WTC11 (cell line): ENCODE results near the gene NTRK3. TPM values are rescaled to one million over a fixed set of nuclear protein-coding genes. Genes with fewer than 3 reads are reported as not detected.

Experiments
- ATAC-seq: fragments of 200-7000 bp; cut with Tn5 transposase; 2 replicates; pipeline ENCODE4 v1.10.0; 2021; ENCODE audit warnings: mild to moderate bottlenecking, moderate library complexity
- CTCF ChIA-PET: fragments of 300-600 bp; sonication (Branson Sonifier 250); formaldehyde crosslinking; loops from one replicate; lab custom pipeline; 2021; ENCODE audit warnings: antibody characterized with exemption; lab: Charles Lee
- POLR2A ChIA-PET: fragments of 350-600 bp; sonication (Branson Sonifier 250); formaldehyde crosslinking; loops from one replicate; lab custom pipeline; 2021; ENCODE audit warnings: antibody characterized with exemption; lab: Charles Lee
- DNase-seq: peaks from one replicate; pipeline ENCODE4 v3.0.0; 2021; ENCODE audit warnings: low spot score
- H3K27ac Mint-ChIP-seq: 2 replicates; pipeline ENCODE4 v1.8.0; 2021; ENCODE audit warnings: mixed read lengths
- H3K27me3 Mint-ChIP-seq: 2 replicates; pipeline ENCODE4 v1.8.0; 2021; ENCODE audit warnings: low read depth, mild to moderate bottlenecking, moderate library complexity, mixed read lengths
- H3K36me3 Mint-ChIP-seq: 2 replicates; pipeline ENCODE4 v1.8.0; 2021; ENCODE audit warnings: mixed read lengths
- H3K4me1 Mint-ChIP-seq: 2 replicates; pipeline ENCODE4 v1.8.0; 2022; ENCODE audit warnings: mixed read lengths
- H3K4me3 Mint-ChIP-seq: 2 replicates; pipeline ENCODE4 v1.8.0; 2021; ENCODE audit warnings: mild to moderate bottlenecking, moderate library complexity, mixed read lengths
- H3K9me3 Mint-ChIP-seq: 2 replicates; pipeline ENCODE4 v1.8.0; 2021; ENCODE audit warnings: mixed read lengths
- CBFB ChIP-seq: sonication (generic); formaldehyde crosslinking; IDR thresholded peaks from 2 replicates; pipeline ENCODE4 v1.8.1; 2022; ENCODE audit warnings: mild to moderate bottlenecking, low read depth, missing genetic modification reagents
- EMX1 ChIP-seq: fragments of 250-450 bp; sonication (Bioruptor Pico); IDR thresholded peaks from 2 replicates; pipeline ENCODE4 v1.8.0; 2021; ENCODE audit warnings: mild to moderate bottlenecking
- HMGA2 ChIP-seq: fragments of 250-450 bp; sonication (Bioruptor Pico); IDR thresholded peaks from 2 replicates; pipeline ENCODE4 v1.4.0; 2021; ENCODE audit warnings: mild to moderate bottlenecking, moderate library complexity
- MYBL2 ChIP-seq: sonication (generic); formaldehyde crosslinking; IDR thresholded peaks from 2 replicates; pipeline ENCODE4 v1.8.1; 2023; ENCODE audit warnings: mild to moderate bottlenecking, moderate library complexity, missing genetic modification reagents
- RELA ChIP-seq: sonication (generic); formaldehyde crosslinking; IDR thresholded peaks from 2 replicates; pipeline ENCODE4 v1.8.1; 2022; ENCODE audit warnings: missing genetic modification reagents, mild to moderate bottlenecking, borderline replicate concordance
- ZNF121 ChIP-seq: sonication (generic); formaldehyde crosslinking; IDR thresholded peaks from 2 replicates; pipeline ENCODE4 v1.8.0; 2023; ENCODE audit warnings: missing genetic modification reagents
- total RNA-seq: library from RNA; stranded (reverse); gene quantifications from 3 replicates; pipeline ENCODE4 v1.2.3, GENCODE V29; 2021
- TF ChIP-seq, protein P1 (sequence below): sonication (generic); formaldehyde crosslinking; IDR thresholded peaks from 2 replicates; pipeline ENCODE4 v1.8.1; 2023; ENCODE audit warnings: mild to moderate bottlenecking, missing genetic modification reagents, moderate library complexity
- TF ChIP-seq, protein P2 (sequence below): fragments of 250-450 bp; sonication (Bioruptor Pico); conservative IDR thresholded peaks from 2 replicates; pipeline ENCODE4 v1.9.0; 2021; ENCODE audit warnings: mild to moderate bottlenecking
- TF ChIP-seq, protein P3 (sequence below): sonication (generic); formaldehyde crosslinking; IDR thresholded peaks from 2 replicates; pipeline ENCODE4 v1.8.1; 2023; ENCODE audit warnings: mild to moderate bottlenecking, missing genetic modification reagents, borderline replicate concordance
- TF ChIP-seq, protein P4 (sequence below): sonication (generic); formaldehyde crosslinking; IDR thresholded peaks from 2 replicates; pipeline ENCODE4 v1.8.1; 2023; ENCODE audit warnings: mild to moderate bottlenecking, missing genetic modification reagents
- TF ChIP-seq, protein P5 (sequence below): fragments of 250-450 bp; sonication (Bioruptor Pico); IDR thresholded peaks from 2 replicates; pipeline ENCODE4 v1.9.0; 2021; ENCODE audit warnings: moderate library complexity, mild to moderate bottlenecking, inconsistent platforms, borderline replicate concordance
- TF ChIP-seq, protein P6 (sequence below): sonication (generic); formaldehyde crosslinking; IDR thresholded peaks from 2 replicates; pipeline ENCODE4 v1.8.0; 2022; ENCODE audit warnings: mild to moderate bottlenecking, missing genetic modification reagents
- TF ChIP-seq, protein P7 (sequence below): sonication (generic); formaldehyde crosslinking; conservative IDR thresholded peaks from 2 replicates; pipeline ENCODE4 v1.8.1; 2023; ENCODE audit warnings: mild to moderate bottlenecking, low read depth, missing genetic modification reagents, moderate library complexity
- TF ChIP-seq, protein P8 (sequence below): fragments of 250-450 bp; sonication (Bioruptor Pico); IDR thresholded peaks from 2 replicates; pipeline ENCODE4 v1.9.0; 2021; ENCODE audit warnings: mild to moderate bottlenecking, borderline replicate concordance

The NTRK3 gene
- total RNA-seq, 1 experiment from 2014 or later: 12.3 TPM

DNA sequence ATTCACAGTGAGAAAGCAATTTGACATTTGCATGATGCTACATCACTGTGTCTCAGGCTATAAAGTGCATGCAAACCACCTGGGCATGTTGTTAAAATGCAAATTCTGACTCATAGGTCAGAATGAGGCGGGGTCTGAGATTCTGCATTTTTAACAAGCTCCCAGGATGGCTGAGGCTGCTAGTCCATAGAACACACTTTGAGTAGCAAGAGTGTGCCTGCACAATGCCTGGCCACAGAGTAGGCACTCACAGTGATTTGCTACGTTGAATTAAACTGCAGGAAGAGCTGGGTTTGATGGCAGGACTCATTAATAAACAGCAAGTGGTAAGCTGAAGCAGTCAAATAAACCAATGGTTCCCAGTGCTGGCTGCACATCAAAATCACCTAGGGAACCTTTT lies 48.1 kb downstream of the NTRK3 start:
- Mint-ChIP-seq H3K4me1 (peaks cover 12% of the 10 kb centered on the region), H3K4me3 (no peak overlapping the region), H3K36me3 (no peaks in the 10 kb centered on the region), H3K27ac (no peak overlapping the region), H3K9me3 (no peaks in the 10 kb centered on the region), H3K27me3 (no peaks in the 10 kb centered on the region)
- ATAC-seq (peak; percentile 38; the same call in 1 of the 2 replicates), DNase-seq (no peak)
- ChIA-PET CTCF (interaction anchor here (1.2 to 1.7 kb wide), 2 partner anchors 10 to 39 kb away, joined by 3 to 5 read pairs; no protein-coding TSS in a partner anchor), POLR2A (no interaction called here)
- TF ChIP-seq, protein P1, sequence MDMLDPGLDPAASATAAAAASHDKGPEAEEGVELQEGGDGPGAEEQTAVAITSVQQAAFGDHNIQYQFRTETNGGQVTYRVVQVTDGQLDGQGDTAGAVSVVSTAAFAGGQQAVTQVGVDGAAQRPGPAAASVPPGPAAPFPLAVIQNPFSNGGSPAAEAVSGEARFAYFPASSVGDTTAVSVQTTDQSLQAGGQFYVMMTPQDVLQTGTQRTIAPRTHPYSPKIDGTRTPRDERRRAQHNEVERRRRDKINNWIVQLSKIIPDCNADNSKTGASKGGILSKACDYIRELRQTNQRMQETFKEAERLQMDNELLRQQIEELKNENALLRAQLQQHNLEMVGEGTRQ (CRISPR knock-in tag): no peak
- TF ChIP-seq, protein P2, sequence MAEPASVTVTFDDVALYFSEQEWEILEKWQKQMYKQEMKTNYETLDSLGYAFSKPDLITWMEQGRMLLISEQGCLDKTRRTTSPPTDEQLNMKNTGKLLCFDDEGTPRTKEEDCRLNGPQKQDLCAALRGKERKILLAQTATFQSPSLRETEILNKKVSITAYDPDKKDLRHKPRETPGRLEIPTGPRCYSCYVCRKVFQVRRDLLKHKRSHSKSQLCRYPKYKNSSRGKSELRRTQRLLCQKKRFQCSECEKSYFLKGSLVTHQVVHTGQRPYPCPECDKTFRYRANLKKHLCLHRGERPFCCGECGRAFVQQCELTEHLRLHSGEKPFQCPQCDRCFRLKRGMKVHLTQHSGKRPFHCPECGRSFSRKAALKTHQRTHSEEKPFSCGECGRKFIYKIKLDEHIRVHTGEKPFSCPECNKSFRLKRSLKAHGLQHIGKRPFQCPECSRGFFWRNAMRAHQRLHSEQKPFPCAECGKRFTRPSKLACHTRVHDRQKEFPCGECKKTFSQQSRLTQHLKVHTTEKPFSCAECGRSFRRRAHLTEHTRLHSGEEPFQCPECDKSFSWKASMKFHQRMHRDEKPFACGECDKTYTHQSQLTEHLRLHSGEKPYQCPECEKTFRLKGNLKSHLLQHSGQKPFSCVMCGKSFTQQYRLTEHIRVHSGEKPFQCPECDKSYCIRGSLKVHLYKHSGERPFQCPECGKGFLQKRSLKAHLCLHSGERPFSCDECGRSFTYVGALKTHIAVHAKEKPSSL (CRISPR knock-in tag): no peak
- TF ChIP-seq ZNF121 (CRISPR knock-in tag) (no peak), MYBL2 (CRISPR knock-in tag) (no peak), RELA (no peak), EMX1 (CRISPR knock-in tag) (no peak), HMGA2 (CRISPR knock-in tag) (no peak)
- TF ChIP-seq, protein P3, sequence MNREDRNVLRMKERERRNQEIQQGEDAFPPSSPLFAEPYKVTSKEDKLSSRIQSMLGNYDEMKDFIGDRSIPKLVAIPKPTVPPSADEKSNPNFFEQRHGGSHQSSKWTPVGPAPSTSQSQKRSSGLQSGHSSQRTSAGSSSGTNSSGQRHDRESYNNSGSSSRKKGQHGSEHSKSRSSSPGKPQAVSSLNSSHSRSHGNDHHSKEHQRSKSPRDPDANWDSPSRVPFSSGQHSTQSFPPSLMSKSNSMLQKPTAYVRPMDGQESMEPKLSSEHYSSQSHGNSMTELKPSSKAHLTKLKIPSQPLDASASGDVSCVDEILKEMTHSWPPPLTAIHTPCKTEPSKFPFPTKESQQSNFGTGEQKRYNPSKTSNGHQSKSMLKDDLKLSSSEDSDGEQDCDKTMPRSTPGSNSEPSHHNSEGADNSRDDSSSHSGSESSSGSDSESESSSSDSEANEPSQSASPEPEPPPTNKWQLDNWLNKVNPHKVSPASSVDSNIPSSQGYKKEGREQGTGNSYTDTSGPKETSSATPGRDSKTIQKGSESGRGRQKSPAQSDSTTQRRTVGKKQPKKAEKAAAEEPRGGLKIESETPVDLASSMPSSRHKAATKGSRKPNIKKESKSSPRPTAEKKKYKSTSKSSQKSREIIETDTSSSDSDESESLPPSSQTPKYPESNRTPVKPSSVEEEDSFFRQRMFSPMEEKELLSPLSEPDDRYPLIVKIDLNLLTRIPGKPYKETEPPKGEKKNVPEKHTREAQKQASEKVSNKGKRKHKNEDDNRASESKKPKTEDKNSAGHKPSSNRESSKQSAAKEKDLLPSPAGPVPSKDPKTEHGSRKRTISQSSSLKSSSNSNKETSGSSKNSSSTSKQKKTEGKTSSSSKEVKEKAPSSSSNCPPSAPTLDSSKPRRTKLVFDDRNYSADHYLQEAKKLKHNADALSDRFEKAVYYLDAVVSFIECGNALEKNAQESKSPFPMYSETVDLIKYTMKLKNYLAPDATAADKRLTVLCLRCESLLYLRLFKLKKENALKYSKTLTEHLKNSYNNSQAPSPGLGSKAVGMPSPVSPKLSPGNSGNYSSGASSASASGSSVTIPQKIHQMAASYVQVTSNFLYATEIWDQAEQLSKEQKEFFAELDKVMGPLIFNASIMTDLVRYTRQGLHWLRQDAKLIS (CRISPR knock-in tag): no peak
- TF ChIP-seq, protein P4, sequence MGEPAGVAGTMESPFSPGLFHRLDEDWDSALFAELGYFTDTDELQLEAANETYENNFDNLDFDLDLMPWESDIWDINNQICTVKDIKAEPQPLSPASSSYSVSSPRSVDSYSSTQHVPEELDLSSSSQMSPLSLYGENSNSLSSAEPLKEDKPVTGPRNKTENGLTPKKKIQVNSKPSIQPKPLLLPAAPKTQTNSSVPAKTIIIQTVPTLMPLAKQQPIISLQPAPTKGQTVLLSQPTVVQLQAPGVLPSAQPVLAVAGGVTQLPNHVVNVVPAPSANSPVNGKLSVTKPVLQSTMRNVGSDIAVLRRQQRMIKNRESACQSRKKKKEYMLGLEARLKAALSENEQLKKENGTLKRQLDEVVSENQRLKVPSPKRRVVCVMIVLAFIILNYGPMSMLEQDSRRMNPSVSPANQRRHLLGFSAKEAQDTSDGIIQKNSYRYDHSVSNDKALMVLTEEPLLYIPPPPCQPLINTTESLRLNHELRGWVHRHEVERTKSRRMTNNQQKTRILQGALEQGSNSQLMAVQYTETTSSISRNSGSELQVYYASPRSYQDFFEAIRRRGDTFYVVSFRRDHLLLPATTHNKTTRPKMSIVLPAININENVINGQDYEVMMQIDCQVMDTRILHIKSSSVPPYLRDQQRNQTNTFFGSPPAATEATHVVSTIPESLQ (CRISPR knock-in tag): no peak
- TF ChIP-seq, protein P5, sequence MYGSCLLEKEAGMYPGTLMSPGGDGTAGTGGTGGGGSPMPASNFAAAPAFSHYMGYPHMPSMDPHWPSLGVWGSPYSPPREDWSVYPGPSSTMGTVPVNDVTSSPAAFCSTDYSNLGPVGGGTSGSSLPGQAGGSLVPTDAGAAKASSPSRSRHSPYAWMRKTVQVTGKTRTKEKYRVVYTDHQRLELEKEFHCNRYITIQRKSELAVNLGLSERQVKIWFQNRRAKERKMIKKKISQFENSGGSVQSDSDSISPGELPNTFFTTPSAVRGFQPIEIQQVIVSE (CRISPR knock-in tag): no peak

DNA sequence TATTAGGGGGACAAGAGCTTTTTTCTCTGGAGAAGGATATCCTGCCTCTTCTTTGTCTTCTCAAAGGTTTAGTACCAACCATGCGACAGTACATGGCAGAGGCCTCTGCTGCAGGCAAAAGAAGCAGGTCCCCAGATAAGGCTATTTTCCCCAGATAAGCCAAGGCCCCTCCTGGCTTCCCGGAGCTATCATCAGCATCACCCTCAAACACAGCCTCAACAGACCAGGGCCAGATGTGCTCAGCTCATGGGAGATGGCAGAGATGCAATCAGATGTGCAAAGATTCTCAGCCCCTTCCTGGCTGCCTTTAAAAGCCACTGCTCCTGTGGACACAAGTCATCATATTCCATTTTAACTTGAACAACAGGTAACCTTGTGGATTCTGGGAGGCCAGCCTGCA lies 49.0 kb downstream of the NTRK3 start:
- H3K4me3 Mint-ChIP-seq: no peak overlapping the region
- H3K27ac Mint-ChIP-seq: no peak overlapping the region
- no peak for DNase-seq
- CTCF ChIA-PET: interaction anchor here (1.2 to 1.7 kb wide), 2 partner anchors 11 to 40 kb away, joined by 3 to 5 read pairs; no protein-coding TSS in a partner anchor
- POLR2A ChIA-PET: no interaction called here
- ATAC-seq: no peak
- H3K4me1 Mint-ChIP-seq: peaks cover 12% of the 10 kb centered on the region
- H3K36me3 Mint-ChIP-seq: no peaks in the 10 kb centered on the region
- H3K27me3 Mint-ChIP-seq: no peaks in the 10 kb centered on the region
- H3K9me3 Mint-ChIP-seq: no peaks in the 10 kb centered on the region
- TF ChIP-seq, protein P6, sequence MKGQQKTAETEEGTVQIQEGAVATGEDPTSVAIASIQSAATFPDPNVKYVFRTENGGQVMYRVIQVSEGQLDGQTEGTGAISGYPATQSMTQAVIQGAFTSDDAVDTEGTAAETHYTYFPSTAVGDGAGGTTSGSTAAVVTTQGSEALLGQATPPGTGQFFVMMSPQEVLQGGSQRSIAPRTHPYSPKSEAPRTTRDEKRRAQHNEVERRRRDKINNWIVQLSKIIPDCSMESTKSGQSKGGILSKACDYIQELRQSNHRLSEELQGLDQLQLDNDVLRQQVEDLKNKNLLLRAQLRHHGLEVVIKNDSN: no peak
- no peak for TF ChIP-seq CBFB (CRISPR knock-in tag)
- TF ChIP-seq, protein P7, sequence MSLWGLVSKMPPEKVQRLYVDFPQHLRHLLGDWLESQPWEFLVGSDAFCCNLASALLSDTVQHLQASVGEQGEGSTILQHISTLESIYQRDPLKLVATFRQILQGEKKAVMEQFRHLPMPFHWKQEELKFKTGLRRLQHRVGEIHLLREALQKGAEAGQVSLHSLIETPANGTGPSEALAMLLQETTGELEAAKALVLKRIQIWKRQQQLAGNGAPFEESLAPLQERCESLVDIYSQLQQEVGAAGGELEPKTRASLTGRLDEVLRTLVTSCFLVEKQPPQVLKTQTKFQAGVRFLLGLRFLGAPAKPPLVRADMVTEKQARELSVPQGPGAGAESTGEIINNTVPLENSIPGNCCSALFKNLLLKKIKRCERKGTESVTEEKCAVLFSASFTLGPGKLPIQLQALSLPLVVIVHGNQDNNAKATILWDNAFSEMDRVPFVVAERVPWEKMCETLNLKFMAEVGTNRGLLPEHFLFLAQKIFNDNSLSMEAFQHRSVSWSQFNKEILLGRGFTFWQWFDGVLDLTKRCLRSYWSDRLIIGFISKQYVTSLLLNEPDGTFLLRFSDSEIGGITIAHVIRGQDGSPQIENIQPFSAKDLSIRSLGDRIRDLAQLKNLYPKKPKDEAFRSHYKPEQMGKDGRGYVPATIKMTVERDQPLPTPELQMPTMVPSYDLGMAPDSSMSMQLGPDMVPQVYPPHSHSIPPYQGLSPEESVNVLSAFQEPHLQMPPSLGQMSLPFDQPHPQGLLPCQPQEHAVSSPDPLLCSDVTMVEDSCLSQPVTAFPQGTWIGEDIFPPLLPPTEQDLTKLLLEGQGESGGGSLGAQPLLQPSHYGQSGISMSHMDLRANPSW (CRISPR knock-in tag): no peak
- TF ChIP-seq, protein P8, sequence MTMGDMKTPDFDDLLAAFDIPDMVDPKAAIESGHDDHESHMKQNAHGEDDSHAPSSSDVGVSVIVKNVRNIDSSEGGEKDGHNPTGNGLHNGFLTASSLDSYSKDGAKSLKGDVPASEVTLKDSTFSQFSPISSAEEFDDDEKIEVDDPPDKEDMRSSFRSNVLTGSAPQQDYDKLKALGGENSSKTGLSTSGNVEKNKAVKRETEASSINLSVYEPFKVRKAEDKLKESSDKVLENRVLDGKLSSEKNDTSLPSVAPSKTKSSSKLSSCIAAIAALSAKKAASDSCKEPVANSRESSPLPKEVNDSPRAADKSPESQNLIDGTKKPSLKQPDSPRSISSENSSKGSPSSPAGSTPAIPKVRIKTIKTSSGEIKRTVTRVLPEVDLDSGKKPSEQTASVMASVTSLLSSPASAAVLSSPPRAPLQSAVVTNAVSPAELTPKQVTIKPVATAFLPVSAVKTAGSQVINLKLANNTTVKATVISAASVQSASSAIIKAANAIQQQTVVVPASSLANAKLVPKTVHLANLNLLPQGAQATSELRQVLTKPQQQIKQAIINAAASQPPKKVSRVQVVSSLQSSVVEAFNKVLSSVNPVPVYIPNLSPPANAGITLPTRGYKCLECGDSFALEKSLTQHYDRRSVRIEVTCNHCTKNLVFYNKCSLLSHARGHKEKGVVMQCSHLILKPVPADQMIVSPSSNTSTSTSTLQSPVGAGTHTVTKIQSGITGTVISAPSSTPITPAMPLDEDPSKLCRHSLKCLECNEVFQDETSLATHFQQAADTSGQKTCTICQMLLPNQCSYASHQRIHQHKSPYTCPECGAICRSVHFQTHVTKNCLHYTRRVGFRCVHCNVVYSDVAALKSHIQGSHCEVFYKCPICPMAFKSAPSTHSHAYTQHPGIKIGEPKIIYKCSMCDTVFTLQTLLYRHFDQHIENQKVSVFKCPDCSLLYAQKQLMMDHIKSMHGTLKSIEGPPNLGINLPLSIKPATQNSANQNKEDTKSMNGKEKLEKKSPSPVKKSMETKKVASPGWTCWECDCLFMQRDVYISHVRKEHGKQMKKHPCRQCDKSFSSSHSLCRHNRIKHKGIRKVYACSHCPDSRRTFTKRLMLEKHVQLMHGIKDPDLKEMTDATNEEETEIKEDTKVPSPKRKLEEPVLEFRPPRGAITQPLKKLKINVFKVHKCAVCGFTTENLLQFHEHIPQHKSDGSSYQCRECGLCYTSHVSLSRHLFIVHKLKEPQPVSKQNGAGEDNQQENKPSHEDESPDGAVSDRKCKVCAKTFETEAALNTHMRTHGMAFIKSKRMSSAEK (CRISPR knock-in tag): no peak
